PFSK-1 (cell line): ENCODE measurements around the gene RABGAP1.

Experiments used
- FOXP2 ChIP-seq: optimal IDR thresholded peaks from 2 replicates; pipeline ENCODE3; 2011; ENCODE audit warnings: borderline replicate concordance, control low read depth, inconsistent platforms; ENCODE audit not compliant: insufficient read depth; ENCODE audit errors: extremely low read length, extremely low read depth
- POLR2AphosphoS5 ChIP-seq: IDR thresholded peaks from 2 replicates; pipeline ENCODE4 v1.6.1; 2012; ENCODE audit warnings: low read depth, mild to moderate bottlenecking, control low read depth, low read length, moderate library complexity
- SIN3A ChIP-seq: IDR thresholded peaks from 2 replicates; pipeline ENCODE4 v1.6.1; 2012; ENCODE audit warnings: mild to moderate bottlenecking, low read length, moderate library complexity, borderline replicate concordance; ENCODE audit not compliant: insufficient read depth
- TAF1 ChIP-seq: IDR thresholded peaks from 2 replicates; pipeline ENCODE4 v1.6.1; 2012; ENCODE audit warnings: low read length, control low read depth, borderline replicate concordance; ENCODE audit not compliant: insufficient read depth
- TF ChIP-seq, protein P1 (sequence below), 2 experiments: IDR thresholded peaks; 2 replicates each; pipeline versions ENCODE4 v1.6.1 to v1.8.0; 2011 to 2012; ENCODE audit warnings: low read depth in 2 of 2, low read length in 2 of 2, control low read depth in 1 of 2, inconsistent platforms in 1 of 2, mild to moderate bottlenecking in 1 of 2, moderate library complexity in 1 of 2; ENCODE audit not compliant: insufficient read depth in 1 of 2

DNA sequence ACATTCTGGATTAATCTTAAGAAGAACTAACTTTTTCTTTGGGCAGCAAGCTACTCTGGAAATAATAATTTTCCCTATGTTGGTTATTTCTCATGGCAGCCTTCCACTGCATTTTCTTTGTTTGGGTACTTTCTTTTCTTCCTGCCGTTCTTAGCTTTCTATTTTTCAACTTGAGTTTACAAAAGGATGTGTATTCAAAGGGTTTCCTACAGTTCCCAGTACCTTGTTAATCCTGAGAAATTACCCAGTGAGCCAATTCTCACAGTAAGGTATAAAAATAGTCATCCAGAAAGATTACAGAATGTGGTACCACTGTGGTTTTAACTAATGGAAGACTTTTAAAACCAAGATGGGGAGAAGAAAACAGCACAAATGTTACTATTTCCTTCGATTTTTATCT is 112.9 kb downstream of the RABGAP1 start:
- TF ChIP-seq POLR2AphosphoS5, result no peak
- TF ChIP-seq, protein P1, sequence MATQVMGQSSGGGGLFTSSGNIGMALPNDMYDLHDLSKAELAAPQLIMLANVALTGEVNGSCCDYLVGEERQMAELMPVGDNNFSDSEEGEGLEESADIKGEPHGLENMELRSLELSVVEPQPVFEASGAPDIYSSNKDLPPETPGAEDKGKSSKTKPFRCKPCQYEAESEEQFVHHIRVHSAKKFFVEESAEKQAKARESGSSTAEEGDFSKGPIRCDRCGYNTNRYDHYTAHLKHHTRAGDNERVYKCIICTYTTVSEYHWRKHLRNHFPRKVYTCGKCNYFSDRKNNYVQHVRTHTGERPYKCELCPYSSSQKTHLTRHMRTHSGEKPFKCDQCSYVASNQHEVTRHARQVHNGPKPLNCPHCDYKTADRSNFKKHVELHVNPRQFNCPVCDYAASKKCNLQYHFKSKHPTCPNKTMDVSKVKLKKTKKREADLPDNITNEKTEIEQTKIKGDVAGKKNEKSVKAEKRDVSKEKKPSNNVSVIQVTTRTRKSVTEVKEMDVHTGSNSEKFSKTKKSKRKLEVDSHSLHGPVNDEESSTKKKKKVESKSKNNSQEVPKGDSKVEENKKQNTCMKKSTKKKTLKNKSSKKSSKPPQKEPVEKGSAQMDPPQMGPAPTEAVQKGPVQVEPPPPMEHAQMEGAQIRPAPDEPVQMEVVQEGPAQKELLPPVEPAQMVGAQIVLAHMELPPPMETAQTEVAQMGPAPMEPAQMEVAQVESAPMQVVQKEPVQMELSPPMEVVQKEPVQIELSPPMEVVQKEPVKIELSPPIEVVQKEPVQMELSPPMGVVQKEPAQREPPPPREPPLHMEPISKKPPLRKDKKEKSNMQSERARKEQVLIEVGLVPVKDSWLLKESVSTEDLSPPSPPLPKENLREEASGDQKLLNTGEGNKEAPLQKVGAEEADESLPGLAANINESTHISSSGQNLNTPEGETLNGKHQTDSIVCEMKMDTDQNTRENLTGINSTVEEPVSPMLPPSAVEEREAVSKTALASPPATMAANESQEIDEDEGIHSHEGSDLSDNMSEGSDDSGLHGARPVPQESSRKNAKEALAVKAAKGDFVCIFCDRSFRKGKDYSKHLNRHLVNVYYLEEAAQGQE (IDR thresholded peaks at IDR 0.05; ENCODE audit: insufficient read depth in 1 of 2, low read depth in 2 of 2, low read length in 2 of 2), result no peak
- TF ChIP-seq TAF1, result no peak
- TF ChIP-seq SIN3A, result no peak
- no peak for TF ChIP-seq FOXP2
